CD14-positive monocyte (primary cell): ENCODE measurements around the gene FADS2. TPM values are rescaled to one million over a fixed set of nuclear protein-coding genes. Genes with fewer than 3 reads are reported as not detected.
A peak's percentile ranks its signal among the peaks of the same experiment; 100 is the strongest.

Source experiments
- DNase-seq, 3 donors: peaks; one replicate each; pipeline ENCODE4 v3.0.0-alpha.2; 2011 to 2022
- H2AFZ ChIP-seq: 2 replicates; pipeline ENCODE4 v1.6.0; 2012; ENCODE audit warnings: mild to moderate bottlenecking, low read depth, low read length, inconsistent platforms; ENCODE audit not compliant: insufficient read depth, poor library complexity, severe bottlenecking
- H3K27ac ChIP-seq, 2 donors: 1 replicate in 1 of 2; 2 replicates in 1 of 2; pipeline ENCODE4 v1.5.1; 2012 to 2013; ENCODE audit warnings: low read length in 2 of 2, control low read depth in 1 of 2, inconsistent platforms in 1 of 2, low read depth in 1 of 2, mild to moderate bottlenecking in 1 of 2
- H3K27me3 ChIP-seq, 2 donors: one replicate each; pipeline versions ENCODE4 v1.6.0 to v1.6.1; 2011 to 2013; ENCODE audit warnings: low read length in 2 of 2; ENCODE audit not compliant: control insufficient read depth in 2 of 2, insufficient read depth in 2 of 2
- H3K36me3 ChIP-seq, 2 donors: replicated peaks in 1 of 2; 1 replicate in 1 of 2; 2 replicates in 1 of 2; pipeline versions ENCODE4 v1.5.1 to v1.6.1; 2012 to 2013; ENCODE audit warnings: low read length in 2 of 2, control low read depth in 1 of 2, inconsistent platforms in 1 of 2, mild to moderate bottlenecking in 1 of 2; ENCODE audit not compliant: insufficient read depth in 2 of 2, control insufficient read depth in 1 of 2
- H3K4me1 ChIP-seq, 2 donors: 1 replicate in 1 of 2; 2 replicates in 1 of 2; pipeline versions ENCODE4 v1.5.1 to v1.6.1; 2012 to 2013; ENCODE audit warnings: low read length in 2 of 2, control low read depth in 1 of 2, inconsistent platforms in 1 of 2, mild to moderate bottlenecking in 1 of 2, moderate library complexity in 1 of 2; ENCODE audit not compliant: insufficient read depth in 2 of 2, control insufficient read depth in 1 of 2
- H3K4me2 ChIP-seq: replicated peaks from 2 replicates; pipeline ENCODE3; 2012; ENCODE audit warnings: low read length, moderate library complexity, mild to moderate bottlenecking; ENCODE audit not compliant: poor library complexity, severe bottlenecking; ENCODE audit errors: extremely low read depth
- H3K4me3 ChIP-seq, 3 experiments: fragments of 200-600 bp in 1 of 3; sonication (generic) in 1 of 3; replicated peaks in 1 of 3; 1 replicate in 2 of 3; 2 replicates in 1 of 3; pipeline ENCODE4 v1.5.1; 2011 to 2013; ENCODE audit warnings: low read length in 3 of 3, mild to moderate bottlenecking in 3 of 3, control low read depth in 2 of 3, low read depth in 2 of 3, inconsistent platforms in 1 of 3, moderate library complexity in 1 of 3
- H3K79me2 ChIP-seq: 2 replicates; pipeline ENCODE4 v1.6.0; 2012; ENCODE audit warnings: mild to moderate bottlenecking, control low read depth, inconsistent platforms, low read length, moderate library complexity; ENCODE audit not compliant: insufficient read depth
- H3K9ac ChIP-seq: 2 replicates; pipeline ENCODE4 v1.6.0; 2017; ENCODE audit warnings: low read length, mild to moderate bottlenecking; ENCODE audit not compliant: insufficient read depth, poor library complexity, severe bottlenecking
- H3K9me3 ChIP-seq, 2 donors: replicated peaks in 1 of 2; 1 replicate in 1 of 2; 2 replicates in 1 of 2; pipeline versions ENCODE4 v1.5.1 to v1.6.1; 2012 to 2013; ENCODE audit warnings: low read length in 2 of 2, control low read depth in 1 of 2; ENCODE audit not compliant: control insufficient read depth in 1 of 2, insufficient read depth in 1 of 2
- H4K20me1 ChIP-seq: 2 replicates; pipeline ENCODE4 v1.6.0; 2012; ENCODE audit warnings: mild to moderate bottlenecking, low read length, control low read depth, moderate library complexity; ENCODE audit not compliant: insufficient read depth
- H3K27ac Mint-ChIP-seq, 7 donors: one replicate each; pipeline ENCODE4 v1.8.0; 2020; ENCODE audit warnings: mild to moderate bottlenecking in 7 of 7, mixed read lengths in 7 of 7, moderate library complexity in 6 of 7, inconsistent platforms in 2 of 7
- H3K27me3 Mint-ChIP-seq, 3 donors: one replicate each; pipeline ENCODE4 v1.8.0; 2021 to 2022; ENCODE audit warnings: low read depth in 3 of 3, mild to moderate bottlenecking in 3 of 3, mixed read lengths in 3 of 3, moderate library complexity in 3 of 3, inconsistent platforms in 1 of 3
- H3K36me3 Mint-ChIP-seq, 2 donors: one replicate each; pipeline ENCODE4 v1.8.0; 2020; ENCODE audit warnings: mixed read lengths in 2 of 2, inconsistent platforms in 1 of 2, mild to moderate bottlenecking in 1 of 2
- H3K4me1 Mint-ChIP-seq: one replicate; pipeline ENCODE4 v1.8.0; 2020; ENCODE audit warnings: mild to moderate bottlenecking, mixed read lengths
- H3K4me3 Mint-ChIP-seq, 2 donors: one replicate each; pipeline ENCODE4 v1.8.0; 2020; ENCODE audit warnings: mild to moderate bottlenecking in 2 of 2, mixed read lengths in 2 of 2, moderate library complexity in 1 of 2
- H3K9me3 Mint-ChIP-seq, 7 donors: one replicate each; pipeline ENCODE4 v1.8.0; 2020 to 2022; ENCODE audit warnings: mixed read lengths in 7 of 7, mild to moderate bottlenecking in 6 of 7, moderate library complexity in 6 of 7, inconsistent platforms in 2 of 7
- WGBS: methylation state at CpG from one replicate; pipeline ENCODE4 v1.1.5; 2013; ENCODE audit warnings: missing lambda C conversion rate; ENCODE audit not compliant: insufficient coverage; 5-methylcytosine and 5-hydroxymethylcytosine counted together
- intact Hi-C, 2 donors: fragments of 100-400 bp; cut with micrococcal nuclease; formaldehyde crosslinking; loops; one replicate each; pipeline versions ENCODE4 v1.15.0 to v1.15.1; 2023
- polyA plus RNA-seq, 3 donors: library from polyadenylated mRNA; depleted of rRNA in 1 of 3; unstranded in 2 of 3; stranded (reverse) in 1 of 3; fragments of 300-500 nt in 2 of 3; fragments of >200 nt in 1 of 3; fragmentation: Illumina TruSeq in 2 of 3; gene quantifications; 1 replicate in 2 of 3; 2 replicates in 1 of 3; pipeline ENCODE4 v1.2.3, GENCODE V29; 2012 to 2021
- TF ChIP-seq, protein P1 (sequence below): fragments of 200-600 bp; IDR thresholded peaks from one replicate; pipeline ENCODE4 v1.8.0; 2022; ENCODE audit warnings: antibody characterized with exemption, mild to moderate bottlenecking

FADS2 gene
- polyA plus RNA-seq, 3 donors, result 5.1 to 19.9 (median 6.4) TPM

DNA sequence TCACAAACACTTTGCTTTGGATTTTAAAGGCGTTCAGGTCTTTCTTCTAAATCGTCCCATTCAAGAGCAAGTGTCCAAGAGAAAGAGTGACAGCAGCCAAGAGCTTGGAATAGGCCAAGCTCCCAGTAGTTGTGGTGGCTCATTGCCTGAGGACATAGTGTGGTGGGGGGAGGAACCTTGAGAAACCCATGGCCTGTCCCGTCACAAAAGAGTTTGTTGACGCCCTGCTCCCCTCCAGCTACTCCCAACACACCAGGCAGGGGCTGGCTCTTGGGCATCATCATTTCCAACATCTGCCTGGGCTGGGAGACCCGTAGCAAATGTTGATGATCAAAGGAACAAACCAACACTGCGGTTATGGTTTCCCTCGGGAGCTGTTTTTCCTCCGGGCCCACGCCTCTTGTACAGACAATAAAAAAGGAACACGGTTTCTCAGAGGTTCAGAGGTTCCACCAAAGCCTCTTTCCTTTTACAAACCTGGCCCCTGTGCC is 42.5 kb downstream of the FADS2 start:
- H3K27ac ChIP-seq, result no peak overlapping the region

DNA sequence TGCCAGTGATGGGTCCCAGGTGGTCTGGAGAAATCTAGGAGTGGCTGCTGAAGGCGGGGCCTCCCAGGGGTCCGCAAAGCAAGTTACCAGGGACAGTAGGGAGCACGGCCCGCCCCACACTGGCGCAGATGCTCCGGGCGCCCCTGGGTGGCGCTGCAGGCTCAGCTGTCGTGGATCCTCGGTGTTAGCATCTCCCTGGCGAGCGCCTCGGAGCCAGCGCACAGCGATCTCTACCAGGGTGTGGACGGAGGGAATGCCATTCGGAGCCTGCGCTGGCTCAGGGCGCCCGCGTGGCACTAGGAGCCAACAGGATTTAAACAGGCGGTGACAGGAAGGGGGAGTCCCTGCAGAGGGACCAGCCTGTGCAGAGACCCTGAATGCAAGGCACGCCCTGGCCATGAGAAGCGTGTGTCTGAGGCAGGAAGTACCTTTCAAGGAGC is 43.1 kb downstream of the FADS2 start:
- Mint-ChIP-seq H3K27ac (peak overlapping the region in 1 of 7 donors; percentile 38), H3K4me1 (peaks cover 7% of the 10 kb centered on the region), H3K27me3 (peaks cover 7 to 19% (median 13%) of the 10 kb centered on the region in 3 donors), H3K4me3 (peak overlapping the region in 1 of 2 donors; percentile 75), H3K9me3 (no peaks in the 10 kb centered on the region), H3K36me3 (peaks cover 0 to 3% of the 10 kb centered on the region in 2 donors)
- H3K4me3 ChIP-seq, result no peak overlapping the region
- H3K4me2 ChIP-seq, result no peak overlapping the region
- 5% methylated on average over 21 of the region's 24 CpGs for WGBS
- H3K36me3 ChIP-seq, result no peaks in the 10 kb centered on the region
- H3K9me3 ChIP-seq, result no peaks in the 10 kb centered on the region
- peaks cover 0 to 13% of the 10 kb centered on the region in 2 donors for H3K27me3 ChIP-seq
- intact Hi-C loops, result loop anchor here in 1 of 2 donors (2.0 kb wide), 1 partner anchor 74 kb away; no protein-coding TSS in a partner anchor
- H3K9ac ChIP-seq, result no peak overlapping the region
- peak overlapping the region; percentile 41 for H2AFZ ChIP-seq
- peaks cover 3 to 5% of the 10 kb centered on the region in 2 donors for H3K4me1 ChIP-seq
- H3K79me2 ChIP-seq, result no peaks in the 10 kb centered on the region
- no peaks in the 10 kb centered on the region for H4K20me1 ChIP-seq
- H3K27ac ChIP-seq, result no peak overlapping the region
- TF ChIP-seq, protein P1, sequence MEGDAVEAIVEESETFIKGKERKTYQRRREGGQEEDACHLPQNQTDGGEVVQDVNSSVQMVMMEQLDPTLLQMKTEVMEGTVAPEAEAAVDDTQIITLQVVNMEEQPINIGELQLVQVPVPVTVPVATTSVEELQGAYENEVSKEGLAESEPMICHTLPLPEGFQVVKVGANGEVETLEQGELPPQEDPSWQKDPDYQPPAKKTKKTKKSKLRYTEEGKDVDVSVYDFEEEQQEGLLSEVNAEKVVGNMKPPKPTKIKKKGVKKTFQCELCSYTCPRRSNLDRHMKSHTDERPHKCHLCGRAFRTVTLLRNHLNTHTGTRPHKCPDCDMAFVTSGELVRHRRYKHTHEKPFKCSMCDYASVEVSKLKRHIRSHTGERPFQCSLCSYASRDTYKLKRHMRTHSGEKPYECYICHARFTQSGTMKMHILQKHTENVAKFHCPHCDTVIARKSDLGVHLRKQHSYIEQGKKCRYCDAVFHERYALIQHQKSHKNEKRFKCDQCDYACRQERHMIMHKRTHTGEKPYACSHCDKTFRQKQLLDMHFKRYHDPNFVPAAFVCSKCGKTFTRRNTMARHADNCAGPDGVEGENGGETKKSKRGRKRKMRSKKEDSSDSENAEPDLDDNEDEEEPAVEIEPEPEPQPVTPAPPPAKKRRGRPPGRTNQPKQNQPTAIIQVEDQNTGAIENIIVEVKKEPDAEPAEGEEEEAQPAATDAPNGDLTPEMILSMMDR, result peak; percentile 96
- DNase-seq, result peak; percentile 47 to 60 (median 57)

More for the DNA sequence above, 42.5 kb downstream of the FADS2 start:
- Histone ChIP-seq H3K36me3 (no peaks in the 10 kb centered on the region), H3K9me3 (no peaks in the 10 kb centered on the region), H3K4me1 (peaks cover 3 to 5% of the 10 kb centered on the region in 2 donors), H3K9ac (no peak overlapping the region), H3K79me2 (no peaks in the 10 kb centered on the region), H2AFZ (no peak overlapping the region), H4K20me1 (no peaks in the 10 kb centered on the region), H3K27me3 (peaks cover 0 to 13% of the 10 kb centered on the region in 2 donors), H3K4me2 (no peak overlapping the region), H3K4me3 (no peak overlapping the region)
- peaks cover 3 to 9% of the 10 kb centered on the region in 2 donors for H3K36me3 Mint-ChIP-seq
- no peak overlapping the region for H3K4me3 Mint-ChIP-seq
- 83% methylated on average over 1 of the region's 10 CpGs for WGBS
- H3K27me3 Mint-ChIP-seq, result peaks cover 7 to 19% (median 13%) of the 10 kb centered on the region in 3 donors
- no peak overlapping the region for H3K27ac Mint-ChIP-seq
- intact Hi-C loops, result loop anchor here in 1 of 2 donors (2.0 kb wide), 1 partner anchor 74 kb away; no protein-coding TSS in a partner anchor
- no peaks in the 10 kb centered on the region for H3K9me3 Mint-ChIP-seq
- TF ChIP-seq, protein P1, result no peak
- H3K4me1 Mint-ChIP-seq, result peaks cover 7% of the 10 kb centered on the region
- DNase-seq, result no peak
